H9 (cell line): ENCODE data around the gene DAB2IP. TPM values are rescaled to one million over a fixed set of nuclear protein-coding genes. Genes with fewer than 3 reads are reported as not detected.

Source experiments
- DNase-seq: peaks from one replicate; pipeline ENCODE4 v3.0.0-alpha.2; 2017
- H2AFZ ChIP-seq: one replicate; pipeline ENCODE4 v1.6.1; 2013; ENCODE audit warnings: mild to moderate bottlenecking, low read length, control low read depth, moderate library complexity
- H2AK5ac ChIP-seq: 2 replicates; pipeline ENCODE4 v1.6.1; 2013; ENCODE audit warnings: low read length, control low read depth, mixed read lengths; ENCODE audit not compliant: insufficient read length
- H2BK120ac ChIP-seq: one replicate; pipeline ENCODE4 v1.6.1; 2013; ENCODE audit warnings: low read depth, mild to moderate bottlenecking, low read length, control low read depth, inconsistent platforms; ENCODE audit not compliant: poor library complexity, severe bottlenecking
- H2BK12ac ChIP-seq: 2 replicates; pipeline ENCODE4 v1.6.1; 2013; ENCODE audit warnings: low read length, control low read depth, mixed read lengths, low read depth; ENCODE audit not compliant: insufficient read length
- H2BK15ac ChIP-seq: 2 replicates; pipeline ENCODE4 v1.6.1; 2013; ENCODE audit warnings: low read depth, low read length, control low read depth
- H2BK20ac ChIP-seq: one replicate; pipeline ENCODE4 v1.6.1; 2013; ENCODE audit warnings: low read depth, mild to moderate bottlenecking, low read length, control low read depth, inconsistent platforms; ENCODE audit not compliant: poor library complexity, severe bottlenecking
- H2BK5ac ChIP-seq: 2 replicates; pipeline ENCODE4 v1.6.1; 2013; ENCODE audit warnings: low read length, control low read depth, mixed read lengths; ENCODE audit not compliant: insufficient read length
- H3K14ac ChIP-seq: 2 replicates; pipeline ENCODE4 v1.6.1; 2013; ENCODE audit warnings: low read length, control low read depth; ENCODE audit not compliant: insufficient read depth
- H3K18ac ChIP-seq: 2 replicates; pipeline ENCODE4 v1.6.1; 2013; ENCODE audit warnings: low read depth, mild to moderate bottlenecking, mixed read lengths, low read length, control low read depth; ENCODE audit not compliant: insufficient read length
- H3K23ac ChIP-seq: 2 replicates; pipeline ENCODE4 v1.6.1; 2013; ENCODE audit warnings: low read length, control low read depth, mixed read lengths, low read depth; ENCODE audit not compliant: insufficient read length
- H3K23me2 ChIP-seq: 2 replicates; pipeline ENCODE4 v1.6.1; 2013; ENCODE audit warnings: low read depth, mild to moderate bottlenecking, mixed read lengths, low read length, control low read depth; ENCODE audit not compliant: insufficient read length, poor library complexity, severe bottlenecking
- H3K27ac ChIP-seq: 2 replicates; pipeline ENCODE4 v1.5.1; 2013; ENCODE audit warnings: low read length, control low read depth, mixed read lengths, low read depth; ENCODE audit not compliant: insufficient read length
- H3K27me3 ChIP-seq: 2 replicates; pipeline ENCODE4 v1.6.1; 2013; ENCODE audit warnings: low read length, control low read depth, inconsistent platforms; ENCODE audit not compliant: insufficient read depth
- H3K4ac ChIP-seq: 2 replicates; pipeline ENCODE4 v1.6.1; 2013; ENCODE audit warnings: low read depth, mild to moderate bottlenecking, control low read depth, inconsistent platforms, low read length, moderate library complexity
- H3K4me1 ChIP-seq: 2 replicates; pipeline ENCODE4 v1.6.1; 2013; ENCODE audit warnings: low read length, control low read depth, inconsistent platforms; ENCODE audit not compliant: insufficient read depth
- H3K4me2 ChIP-seq: 2 replicates; pipeline ENCODE4 v1.6.1; 2013; ENCODE audit warnings: low read length, control low read depth, mixed read lengths; ENCODE audit not compliant: insufficient read length, insufficient read depth
- H3K56ac ChIP-seq: 2 replicates; pipeline ENCODE4 v1.6.1; 2013; ENCODE audit warnings: low read depth, mild to moderate bottlenecking, mixed read lengths, low read length, control low read depth; ENCODE audit not compliant: insufficient read length
- H3K79me1 ChIP-seq: 2 replicates; pipeline ENCODE4 v1.6.1; 2013; ENCODE audit warnings: low read depth, mild to moderate bottlenecking, moderate library complexity, low read length, control low read depth, inconsistent platforms; ENCODE audit not compliant: insufficient read depth, poor library complexity, severe bottlenecking
- H3K79me2 ChIP-seq: 2 replicates; pipeline ENCODE4 v1.6.1; 2013; ENCODE audit warnings: low read length, control low read depth, inconsistent platforms; ENCODE audit not compliant: insufficient read depth
- H3K9ac ChIP-seq: 2 replicates; pipeline ENCODE4 v1.6.1; 2013; ENCODE audit warnings: low read length, control low read depth, mixed read lengths; ENCODE audit not compliant: insufficient read length; ENCODE audit errors: extremely low read depth
- H3K9me3 ChIP-seq: one replicate; pipeline ENCODE4 v1.6.1; 2013; ENCODE audit warnings: low read depth, low read length, inconsistent platforms; ENCODE audit not compliant: control insufficient read depth
- H3T11ph ChIP-seq: one replicate; pipeline ENCODE4 v1.6.1; 2013; ENCODE audit warnings: mild to moderate bottlenecking, low read length, control low read depth, inconsistent platforms
- H4K20me1 ChIP-seq: one replicate; pipeline ENCODE4 v1.6.1; 2013; ENCODE audit not compliant: control insufficient read depth, insufficient read length, insufficient read depth
- H4K5ac ChIP-seq: 2 replicates; pipeline ENCODE4 v1.6.1; 2013; ENCODE audit warnings: low read depth, mild to moderate bottlenecking, mixed read lengths, low read length, control low read depth; ENCODE audit not compliant: insufficient read length
- H4K8ac ChIP-seq: replicated peaks from 2 replicates; pipeline ENCODE4 v1.6.1; 2013; ENCODE audit warnings: low read length, control low read depth, mixed read lengths, low read depth; ENCODE audit not compliant: insufficient read length
- H4K91ac ChIP-seq: 2 replicates; pipeline ENCODE4 v1.6.1; 2013; ENCODE audit warnings: low read depth, mild to moderate bottlenecking, moderate library complexity, mixed read lengths, low read length, control low read depth; ENCODE audit not compliant: insufficient read length
- H3K27ac Mint-ChIP-seq, 3 experiments: 2 replicates in 2 of 3; 3 replicates in 1 of 3; pipeline ENCODE4 v1.8.0; 2020 to 2021; ENCODE audit warnings: mixed read lengths in 3 of 3, mild to moderate bottlenecking in 1 of 3, moderate library complexity in 1 of 3
- H3K27me3 Mint-ChIP-seq: 2 replicates; pipeline ENCODE4 v1.8.0; 2021; ENCODE audit warnings: low read depth, mild to moderate bottlenecking, moderate library complexity, mixed read lengths
- H3K36me3 Mint-ChIP-seq, 3 experiments: 2 replicates in 2 of 3; 3 replicates in 1 of 3; pipeline ENCODE4 v1.8.0; 2020 to 2021; ENCODE audit warnings: low read depth in 3 of 3, mixed read lengths in 3 of 3; ENCODE audit not compliant: insufficient read depth in 1 of 3
- H3K4me1 Mint-ChIP-seq, 2 experiments: 2 replicates each; pipeline ENCODE4 v1.8.0; 2020; ENCODE audit warnings: mixed read lengths in 2 of 2
- H3K4me3 Mint-ChIP-seq, 2 experiments: 2 replicates in 1 of 2; 3 replicates in 1 of 2; pipeline ENCODE4 v1.8.0; 2020 to 2021; ENCODE audit warnings: mild to moderate bottlenecking in 2 of 2, mixed read lengths in 2 of 2, moderate library complexity in 1 of 2
- H3K9me3 Mint-ChIP-seq, 2 experiments: 2 replicates in 1 of 2; 3 replicates in 1 of 2; pipeline ENCODE4 v1.8.0; 2020; ENCODE audit warnings: mild to moderate bottlenecking in 2 of 2, mixed read lengths in 2 of 2, moderate library complexity in 1 of 2
- WGBS: extraction: QIAGEN DNeasy Blood & Tissue Kit; methylation state at CpG from one replicate; pipeline ENCODE4 v1.1.7; 2013; ENCODE audit warnings: missing lambda C conversion rate, low lambda C conversion rate, mixed read lengths; ENCODE audit not compliant: insufficient read length; ENCODE audit errors: extremely low coverage; 5-methylcytosine and 5-hydroxymethylcytosine counted together
- total RNA-seq: library from RNA; stranded (reverse); gene quantifications from 2 replicates; pipeline ENCODE4 v1.2.1, GENCODE V29; 2021
- TF ChIP-seq, protein P1 (sequence below): fragments of 200-600 bp; sonication (generic); conservative IDR thresholded peaks from 3 replicates; pipeline ENCODE4 v1.8.0; 2021; ENCODE audit warnings: antibody characterized with exemption, mild to moderate bottlenecking

DAB2IP gene
- total RNA-seq, 1 experiment from 2014 or later: 22.6 TPM

DNA sequence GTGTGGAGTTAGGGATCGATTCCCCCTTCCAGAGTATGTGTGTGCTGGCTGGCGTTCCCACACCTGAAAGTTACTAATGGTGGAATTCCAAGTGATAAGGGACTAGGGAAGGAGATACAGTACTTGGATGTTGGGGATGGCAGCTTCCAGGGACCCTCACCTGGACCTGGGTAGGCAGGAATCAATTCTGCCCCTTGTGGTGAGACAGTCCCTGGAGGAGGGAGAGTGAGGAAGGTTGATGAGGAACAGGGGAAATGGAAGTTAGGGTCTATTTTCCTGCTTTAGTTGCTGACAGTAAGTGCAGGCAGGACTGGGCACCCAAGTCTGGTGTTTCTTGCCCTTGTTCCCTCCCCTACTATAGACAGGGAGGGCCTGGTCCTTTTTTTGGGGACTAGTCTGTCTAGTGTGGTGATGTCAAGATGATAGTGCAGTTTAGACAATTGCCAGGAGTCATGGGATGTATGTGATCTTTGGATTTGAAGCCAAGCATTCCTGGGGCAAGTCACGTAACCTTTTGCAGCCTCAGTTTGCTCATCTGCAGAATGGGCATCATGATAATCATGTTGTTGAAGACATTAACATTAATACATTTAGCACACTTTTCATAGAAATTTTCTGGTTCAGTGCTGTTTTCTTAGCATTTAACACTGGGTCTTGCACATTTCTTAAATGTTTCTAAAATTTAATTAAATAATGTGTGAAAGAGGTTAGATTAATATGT, 51.7 kb downstream of the DAB2IP start:
- H3K4me1 Mint-ChIP-seq: peaks cover 17 to 45% of the 10 kb centered on the region in 2 experiments
- H3K27me3 Mint-ChIP-seq: peaks cover 9% of the 10 kb centered on the region
- H3K79me1 ChIP-seq: peaks cover 3% of the 10 kb centered on the region
- H3K4me2 ChIP-seq: no peak overlapping the region
- H3K14ac ChIP-seq: no peak overlapping the region
- H4K8ac ChIP-seq: no peak overlapping the region
- no peak overlapping the region for H2AFZ ChIP-seq
- H3K18ac ChIP-seq: no peak overlapping the region
- H4K20me1 ChIP-seq: no peaks in the 10 kb centered on the region
- no peak overlapping the region for H2AK5ac ChIP-seq
- H3K36me3 Mint-ChIP-seq: no peaks in the 10 kb centered on the region
- peaks cover 9% of the 10 kb centered on the region for H3K23me2 ChIP-seq
- H3K4me1 ChIP-seq: no peaks in the 10 kb centered on the region
- H2BK15ac ChIP-seq: no peak overlapping the region
- H3K9ac ChIP-seq: no peak overlapping the region
- H3K27me3 ChIP-seq: no peaks in the 10 kb centered on the region
- no peak overlapping the region for H3K27ac Mint-ChIP-seq
- TF ChIP-seq, protein P1, sequence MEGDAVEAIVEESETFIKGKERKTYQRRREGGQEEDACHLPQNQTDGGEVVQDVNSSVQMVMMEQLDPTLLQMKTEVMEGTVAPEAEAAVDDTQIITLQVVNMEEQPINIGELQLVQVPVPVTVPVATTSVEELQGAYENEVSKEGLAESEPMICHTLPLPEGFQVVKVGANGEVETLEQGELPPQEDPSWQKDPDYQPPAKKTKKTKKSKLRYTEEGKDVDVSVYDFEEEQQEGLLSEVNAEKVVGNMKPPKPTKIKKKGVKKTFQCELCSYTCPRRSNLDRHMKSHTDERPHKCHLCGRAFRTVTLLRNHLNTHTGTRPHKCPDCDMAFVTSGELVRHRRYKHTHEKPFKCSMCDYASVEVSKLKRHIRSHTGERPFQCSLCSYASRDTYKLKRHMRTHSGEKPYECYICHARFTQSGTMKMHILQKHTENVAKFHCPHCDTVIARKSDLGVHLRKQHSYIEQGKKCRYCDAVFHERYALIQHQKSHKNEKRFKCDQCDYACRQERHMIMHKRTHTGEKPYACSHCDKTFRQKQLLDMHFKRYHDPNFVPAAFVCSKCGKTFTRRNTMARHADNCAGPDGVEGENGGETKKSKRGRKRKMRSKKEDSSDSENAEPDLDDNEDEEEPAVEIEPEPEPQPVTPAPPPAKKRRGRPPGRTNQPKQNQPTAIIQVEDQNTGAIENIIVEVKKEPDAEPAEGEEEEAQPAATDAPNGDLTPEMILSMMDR: peak; percentile 59
- no peak overlapping the region for H3K23ac ChIP-seq
- H2BK5ac ChIP-seq: no peak overlapping the region
- H2BK120ac ChIP-seq: no peak overlapping the region
- peaks cover 2% of the 10 kb centered on the region; the same call in 1 of the 2 replicates for H3K79me2 ChIP-seq
- DNase-seq: no peak
- no peak overlapping the region for H3K27ac ChIP-seq
- H4K5ac ChIP-seq: no peak overlapping the region
- H3K56ac ChIP-seq: no peak overlapping the region
- H4K91ac ChIP-seq: no peak overlapping the region
- H2BK12ac ChIP-seq: no peak overlapping the region
- no peaks in the 10 kb centered on the region for H3K9me3 Mint-ChIP-seq
- H3K9me3 ChIP-seq: no peaks in the 10 kb centered on the region
- no peak overlapping the region for H3T11ph ChIP-seq
- H2BK20ac ChIP-seq: no peak overlapping the region
- no peak overlapping the region for H3K4me3 Mint-ChIP-seq
- H3K4ac ChIP-seq: no peak overlapping the region
- no CpG with 5 or more reads among the region's 3 CpGs for WGBS
